Fibroblast of villous mesenchyme (primary cell): ENCODE results near the gene LGR6. TPM values are rescaled to one million over a fixed set of nuclear protein-coding genes. Genes with fewer than 3 reads are reported as not detected.

Experiments used
- DNase-seq: peaks from one replicate; pipeline ENCODE4 v3.0.0-alpha.2; 2010; ENCODE audit warnings: low read depth
- H3K4me3 ChIP-seq: 2 replicates; pipeline ENCODE4 v1.5.1; 2011; ENCODE audit warnings: low read depth, mild to moderate bottlenecking, low read length
- CTCF ChIP-seq: IDR thresholded peaks from 2 replicates; pipeline ENCODE4 v1.5.1; 2012; ENCODE audit warnings: low read depth, mild to moderate bottlenecking, low read length; ENCODE audit not compliant: insufficient read depth
- total RNA-seq: library from RNA; depleted of rRNA; stranded (reverse); fragments of >200 nt; gene quantifications from 2 replicates; pipeline ENCODE4 v1.2.3, GENCODE V29; 2012

Gene LGR6
- total RNA-seq, 1 donor: not detected

DNA sequence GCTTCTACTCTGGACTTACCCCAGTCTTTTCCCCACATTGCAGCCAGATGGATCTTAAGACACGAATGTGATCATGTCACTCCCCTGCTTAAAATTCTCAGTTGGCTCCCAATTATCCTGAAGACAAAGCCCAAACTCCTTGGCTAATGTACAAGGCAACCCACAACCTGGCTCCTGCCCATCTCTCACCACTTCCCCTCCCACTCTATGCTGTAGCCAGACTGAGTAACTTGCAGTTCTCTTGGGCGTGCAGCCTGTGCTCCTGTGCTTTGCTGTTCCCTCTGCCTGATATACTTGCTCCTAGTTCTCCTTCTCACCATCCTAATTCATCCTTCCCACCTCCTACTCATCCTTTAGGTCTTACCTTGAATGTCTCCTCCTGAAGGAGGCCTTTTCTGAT lies 56.2 kb downstream of the LGR6 start:
- no peak for TF ChIP-seq CTCF
- no peak overlapping the region for H3K4me3 ChIP-seq
- DNase-seq: no peak

DNA sequence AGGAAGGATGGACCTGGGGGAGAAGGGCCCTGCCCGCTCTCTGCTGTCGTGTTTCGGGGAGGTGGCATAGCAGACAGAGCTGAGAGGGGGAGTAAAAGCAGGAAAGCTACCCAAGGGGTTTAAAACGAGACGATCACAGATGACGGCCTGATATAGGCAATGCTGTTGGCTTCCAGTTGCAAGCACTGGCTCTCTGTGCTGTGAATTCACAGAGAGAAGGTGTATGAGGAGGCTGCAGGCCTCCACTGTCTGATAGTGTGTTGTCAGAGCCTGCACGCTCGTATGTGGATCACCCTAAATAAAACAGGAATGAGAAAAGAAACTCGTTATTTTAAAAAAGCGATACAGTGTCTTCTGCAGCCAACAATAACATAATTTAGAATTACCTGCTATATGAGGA lies 57.4 kb downstream of the LGR6 start:
- no peak for DNase-seq
- H3K4me3 ChIP-seq: no peak overlapping the region
- TF ChIP-seq CTCF: no peak

DNA sequence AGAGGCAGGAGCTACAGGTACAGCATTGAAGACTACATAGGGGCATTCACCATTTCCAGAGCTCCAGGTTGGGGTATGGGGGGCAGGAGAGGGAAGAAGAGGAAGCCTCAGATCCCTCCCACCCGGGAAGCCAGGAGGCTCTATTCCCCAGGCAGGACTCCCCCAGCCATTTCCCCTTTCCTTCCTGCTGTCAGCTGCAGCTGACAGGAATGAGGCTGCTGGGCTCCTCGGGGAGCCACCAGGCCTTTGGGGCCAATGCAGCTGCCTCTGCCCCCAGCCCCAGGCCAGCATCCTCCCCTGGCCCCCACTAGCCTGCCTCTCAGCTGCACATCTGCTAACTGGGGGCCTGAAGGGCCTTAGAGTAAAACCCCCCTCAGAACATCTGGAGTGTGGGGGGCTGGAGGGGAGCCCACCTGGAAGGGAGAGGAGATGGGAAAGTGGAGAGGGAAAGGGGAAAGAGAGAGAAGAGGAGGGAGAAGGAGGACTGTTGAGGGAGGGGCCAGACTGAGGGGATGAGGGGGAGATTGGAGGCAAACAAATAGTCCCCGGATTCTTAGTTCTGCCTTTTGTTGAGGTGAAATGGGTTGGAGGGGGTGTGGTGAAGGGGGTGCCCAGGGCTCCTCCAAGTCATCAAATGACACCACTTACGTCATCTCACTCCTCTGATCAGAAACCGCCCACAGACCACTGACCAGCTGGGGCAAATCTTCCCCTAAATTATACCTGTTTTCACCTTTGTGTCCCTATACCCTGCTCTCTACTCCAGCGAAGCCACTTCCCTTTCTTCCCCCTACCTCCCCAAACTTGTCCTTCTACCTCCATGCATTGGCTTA lies 58.0 kb downstream of the LGR6 start:
- no peak for TF ChIP-seq CTCF
- H3K4me3 ChIP-seq: no peak overlapping the region
- no peak for DNase-seq

DNA sequence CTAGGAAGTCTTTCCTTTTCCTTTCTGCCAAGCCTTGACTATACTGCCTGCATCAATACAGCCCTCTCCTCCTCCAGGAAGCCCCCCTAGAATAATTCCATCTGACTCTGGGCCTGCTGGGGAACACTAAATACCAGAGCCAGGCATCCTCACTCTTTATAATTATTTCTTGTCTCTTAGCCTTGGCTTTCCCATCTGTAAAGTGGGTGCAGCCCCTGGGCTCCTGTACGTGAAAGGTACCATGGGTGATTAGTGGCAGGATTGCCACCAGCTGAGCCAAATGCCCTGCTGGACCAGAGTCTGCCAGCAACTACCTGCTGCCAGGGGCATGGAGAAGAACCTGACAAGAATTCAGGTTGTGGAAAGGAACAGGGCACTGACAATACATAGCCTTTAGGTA lies 58.7 kb downstream of the LGR6 start:
- TF ChIP-seq CTCF: no peak
- no peak overlapping the region for H3K4me3 ChIP-seq
- no peak for DNase-seq

DNA sequence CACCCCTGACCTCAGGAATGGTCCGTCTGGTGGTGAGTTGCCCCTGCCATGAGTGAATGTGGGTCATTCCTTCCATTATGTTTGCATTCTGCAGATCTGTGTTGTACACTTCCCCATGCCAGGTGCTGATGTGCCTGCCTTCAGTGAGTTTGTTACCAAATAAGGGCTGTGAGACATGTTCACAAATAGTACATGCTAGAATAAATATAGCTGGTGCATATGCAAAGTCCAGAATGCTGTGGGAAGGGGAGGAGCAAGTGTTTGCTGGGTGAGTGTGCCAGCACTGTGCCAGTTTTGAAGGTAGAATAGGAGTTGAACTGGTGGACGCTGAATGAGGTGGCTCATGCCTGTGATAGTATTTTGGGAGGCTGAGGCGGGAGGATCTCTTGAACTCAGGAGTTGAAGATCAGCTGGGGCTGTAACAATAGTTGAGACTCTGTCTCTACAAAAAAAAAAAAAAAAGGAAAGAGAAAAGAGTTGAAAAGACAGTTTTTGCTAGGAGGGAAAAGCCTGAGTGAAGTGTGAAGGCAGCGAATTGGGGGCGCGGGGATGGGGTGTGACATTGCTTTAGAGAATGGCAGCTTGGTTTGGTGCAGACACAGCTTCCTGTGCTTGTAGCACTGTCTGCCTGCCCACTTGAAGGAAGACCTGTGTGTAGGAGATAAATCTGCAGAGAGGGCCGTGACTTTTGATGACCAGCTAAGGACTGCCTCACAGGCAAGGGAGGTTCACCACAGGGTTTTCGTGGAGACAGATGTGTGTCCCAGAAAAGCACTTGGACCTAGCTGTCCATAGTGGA lies 61.1 kb downstream of the LGR6 start:
- H3K4me3 ChIP-seq: no peak overlapping the region
- no peak for DNase-seq
- no peak for TF ChIP-seq CTCF

DNA sequence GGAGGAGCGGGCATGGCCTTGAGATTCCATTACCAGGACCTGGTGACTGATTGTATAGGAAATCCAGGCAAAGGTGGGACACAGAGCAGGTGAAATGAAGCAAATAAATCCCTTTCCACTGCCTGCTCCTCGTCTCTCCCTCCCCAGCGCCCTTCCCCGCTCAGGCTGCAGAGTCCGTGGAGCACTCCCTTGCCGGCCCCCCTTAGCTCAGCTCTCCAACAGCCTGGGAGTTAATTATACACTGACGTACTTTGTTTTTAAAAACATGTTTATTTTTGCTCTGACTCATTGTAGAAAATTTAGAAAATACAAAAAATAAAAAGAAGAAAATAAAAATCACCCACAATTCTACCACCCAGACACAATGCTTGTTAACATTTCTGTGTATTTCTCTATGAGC lies 61.7 kb downstream of the LGR6 start:
- peak; percentile 73 for DNase-seq
- no peak overlapping the region for H3K4me3 ChIP-seq
- no peak for TF ChIP-seq CTCF
